Measurements from ENCODE around the gene WNT5A. TPM values are rescaled to one million over a fixed set of nuclear protein-coding genes. Genes with fewer than 3 reads are reported as not detected.
"Not testable (repeated sequence)": the region's sequence is repeated elsewhere in the genome, so short reads cannot be mapped to it uniquely, and the experiment has no call there.

Gene WNT5A
- total RNA-seq, 1 donor from 2014 or later, result 0.07 TPM

DNA sequence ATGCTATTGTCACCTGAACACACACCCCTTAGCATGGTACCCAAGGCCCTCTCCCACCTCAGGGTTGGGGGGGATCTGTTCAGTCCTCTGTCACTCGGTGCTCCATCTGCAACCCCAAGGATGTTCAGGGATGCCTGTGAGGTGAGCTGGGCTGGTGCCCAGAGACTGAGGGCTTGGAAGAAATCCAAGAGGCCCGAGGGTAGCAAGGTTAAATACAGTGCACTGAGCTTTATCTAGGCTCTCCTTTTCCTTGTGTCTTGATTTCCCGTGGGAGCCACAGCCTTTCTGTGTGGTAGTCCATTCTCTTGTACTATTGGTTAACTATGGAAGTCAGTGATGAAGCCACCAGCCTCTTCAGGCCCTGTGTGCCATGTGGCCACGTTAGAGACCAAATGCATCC is 18.7 kb upstream of the WNT5A start:
- DNase-seq (ENCODE audit: low read depth, low spot score), result no peak

- not testable (repeated sequence) for DNase-seq (ENCODE audit: low read depth, low spot score)
Observed at GRCh38 chr3:55505102-55505501, 18.0 kb upstream of the WNT5A start.

DNA sequence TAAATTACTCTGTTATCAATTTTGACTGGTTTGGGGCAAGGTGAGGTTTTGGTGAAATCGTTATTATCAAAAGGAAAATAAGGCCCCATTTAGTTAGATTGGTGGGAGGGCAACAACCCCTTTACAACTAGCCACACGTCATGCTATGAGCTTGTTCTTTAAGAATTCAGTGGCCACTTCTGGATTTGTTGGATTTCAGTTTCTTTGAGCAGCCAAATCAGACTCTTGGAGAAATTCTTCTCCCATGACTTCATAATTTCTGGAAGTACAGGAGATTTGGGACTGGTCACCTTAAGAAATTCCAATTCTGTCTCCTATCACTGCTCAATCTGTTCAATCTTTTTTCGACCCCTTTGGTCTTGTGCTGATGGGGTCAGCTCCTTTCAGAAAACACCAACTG is 14.8 kb upstream of the WNT5A start:
- DNase-seq (ENCODE audit: low read depth, low spot score), result no peak

GRCh38 chr3:55500555-55501330 is 13.6 kb upstream of the WNT5A start:
- no peak for DNase-seq (ENCODE audit: low read depth, low spot score)

DNA sequence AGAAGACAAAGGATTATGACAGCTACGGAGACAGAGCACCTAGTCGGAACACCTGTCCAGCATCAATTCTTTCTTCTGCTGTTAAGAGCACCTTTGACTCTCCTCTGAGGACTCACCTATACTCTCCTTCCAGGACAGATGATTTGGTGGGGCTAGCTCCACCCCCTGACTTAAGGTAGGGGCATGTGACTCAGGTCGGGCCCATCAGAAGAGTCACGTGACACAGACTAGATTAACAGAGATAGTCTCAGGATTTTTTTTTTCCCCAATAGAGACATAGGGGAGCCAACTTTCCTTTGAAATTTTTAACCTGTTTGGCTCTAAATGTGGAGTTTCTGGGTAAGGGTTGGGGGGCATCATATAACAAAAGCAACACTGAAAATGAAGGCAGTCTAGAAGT is 11.4 kb upstream of the WNT5A start:
- no peak for DNase-seq (ENCODE audit: low read depth, low spot score)

DNA sequence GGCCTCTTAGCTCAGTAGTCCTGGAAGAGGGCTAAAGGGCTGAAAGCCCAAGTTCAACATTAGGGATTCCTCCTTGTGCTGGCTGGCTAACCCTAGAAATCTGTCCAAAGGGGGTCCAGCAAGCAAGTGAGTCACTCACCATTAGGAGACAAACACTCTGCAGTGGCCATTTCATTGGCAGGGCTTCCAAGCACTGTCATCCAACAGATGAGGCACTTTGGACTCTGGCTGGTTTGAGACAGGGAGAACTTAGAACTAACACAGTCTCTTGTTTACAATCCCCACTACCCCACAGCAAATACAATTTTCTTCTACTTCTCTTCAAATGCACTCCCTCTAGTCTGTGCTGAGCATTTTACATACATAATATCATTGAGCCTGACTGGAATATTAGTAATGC is 10.1 kb upstream of the WNT5A start:
- no peak for DNase-seq (ENCODE audit: low read depth, low spot score)

DNA sequence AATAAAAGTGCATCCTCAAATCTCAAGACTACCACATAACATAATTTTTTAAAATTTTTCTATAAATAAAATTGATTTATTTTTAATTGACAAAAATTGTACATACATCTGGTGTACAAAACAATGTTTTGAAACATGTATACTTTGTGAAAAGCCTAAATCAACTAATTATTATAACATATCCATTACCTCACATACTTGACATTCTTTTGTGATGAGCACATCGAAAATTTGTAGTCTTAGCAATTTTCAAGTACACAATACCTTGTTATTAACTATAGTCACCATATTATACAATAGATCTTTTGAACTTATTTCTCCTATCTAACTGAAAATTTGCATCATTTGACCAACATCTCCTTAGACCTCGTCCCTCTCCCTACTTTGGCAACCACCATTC is 7.9 kb upstream of the WNT5A start:
- no peak for DNase-seq (ENCODE audit: low read depth, low spot score)

GRCh38 chr3:55492976-55493375 is 5.9 kb upstream of the WNT5A start:
- no peak for DNase-seq (ENCODE audit: low read depth, low spot score)

DNA sequence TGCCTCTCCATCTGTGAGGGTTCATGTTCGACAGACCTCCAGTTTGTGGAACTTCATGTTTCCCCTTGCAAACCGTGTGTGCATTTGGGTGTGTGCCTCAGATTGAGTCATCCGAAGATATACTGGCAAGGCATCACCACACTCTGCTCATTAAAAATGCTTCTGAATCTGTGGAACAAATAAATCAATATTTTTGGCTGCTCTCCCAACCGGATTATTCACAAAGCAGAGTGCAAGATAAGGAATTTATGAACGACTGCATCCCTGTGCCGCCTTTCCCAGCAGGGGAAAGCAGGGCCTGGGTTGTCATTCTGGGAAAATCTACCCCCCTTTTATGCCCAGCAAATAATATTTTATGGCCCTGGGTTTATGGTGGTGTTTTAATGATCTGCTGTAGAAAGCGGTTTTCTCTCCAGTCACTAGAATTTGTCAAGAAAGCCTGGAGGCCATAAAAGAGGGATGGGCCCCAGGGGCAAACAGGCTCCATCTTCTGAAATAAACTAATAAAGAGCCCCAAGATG is 4.2 kb upstream of the WNT5A start:
- DNase-seq (ENCODE audit: low read depth, low spot score), result no peak

DNA sequence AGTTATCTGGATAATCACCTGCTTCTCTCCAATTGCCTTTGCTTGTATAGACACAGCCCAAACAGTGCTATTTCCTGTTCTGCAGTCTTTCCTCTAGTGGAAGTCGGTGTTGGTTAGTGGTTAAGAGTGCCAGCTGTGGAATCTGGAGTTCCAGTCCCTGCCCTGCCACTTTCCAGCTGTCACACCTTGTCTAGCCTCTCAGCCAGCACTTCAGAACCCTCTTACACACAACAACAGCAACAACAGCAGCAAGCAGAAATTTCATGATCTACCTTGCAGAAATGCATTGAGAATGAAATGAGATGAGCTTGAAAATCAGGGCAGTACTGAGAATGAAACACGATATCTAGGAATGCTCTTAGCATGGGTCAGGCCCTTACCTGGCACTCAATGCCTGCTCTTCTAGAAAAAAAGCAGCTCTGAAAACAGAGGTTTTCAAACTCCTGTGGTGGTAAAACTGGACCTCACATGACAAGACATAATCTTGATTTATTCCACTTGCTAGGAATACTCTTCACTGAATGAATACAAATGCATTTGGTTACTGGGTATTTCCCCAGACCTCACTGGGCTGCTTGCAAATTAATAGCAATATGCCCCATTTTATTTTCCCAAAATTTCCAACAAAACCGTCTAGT is 3.3 kb upstream of the WNT5A start:
- no peak for DNase-seq (ENCODE audit: low read depth, low spot score)

GRCh38 chr3:55489798-55490132 is 2.7 kb upstream of the WNT5A start:
- no peak for DNase-seq (ENCODE audit: low read depth, low spot score)

DNA sequence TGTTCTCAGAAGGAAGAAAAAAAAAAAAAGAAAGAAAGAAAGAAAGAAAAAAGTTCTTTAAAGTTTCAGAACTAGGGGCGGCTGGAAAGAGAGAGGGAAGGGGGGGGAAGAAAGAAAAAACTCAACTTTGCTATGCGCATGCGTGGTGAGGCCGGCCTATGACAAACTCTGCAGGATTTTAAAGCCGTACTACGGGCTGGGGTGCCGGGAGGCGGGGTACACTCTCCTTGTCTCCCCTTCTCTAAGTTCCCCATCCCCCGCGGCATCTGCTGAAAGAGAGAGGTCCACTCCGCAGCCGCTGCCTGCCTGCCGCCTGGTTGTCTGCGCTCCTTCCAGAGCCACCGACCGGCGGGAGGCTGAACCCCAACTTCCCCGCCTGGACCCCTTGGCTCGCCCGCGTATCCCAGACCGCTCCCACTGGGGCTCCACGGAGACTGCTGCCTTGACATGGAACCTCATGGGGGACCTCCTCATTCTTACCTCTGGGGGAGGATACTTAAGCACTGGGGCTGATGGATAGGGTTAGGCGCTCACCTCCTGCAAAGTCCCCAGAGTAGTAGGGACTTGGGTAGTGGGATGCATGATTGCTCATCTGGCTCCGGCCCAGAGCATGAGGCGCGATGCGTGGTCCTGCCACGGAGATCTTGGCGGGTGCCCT is 1.4 kb upstream of the WNT5A start:
- DNase-seq (ENCODE audit: low read depth, low spot score), result no peak

- no peak for DNase-seq (ENCODE audit: low read depth, low spot score)
Observed at GRCh38 chr3:55487381-55488241, 505 bp upstream of the WNT5A start.

DNA sequence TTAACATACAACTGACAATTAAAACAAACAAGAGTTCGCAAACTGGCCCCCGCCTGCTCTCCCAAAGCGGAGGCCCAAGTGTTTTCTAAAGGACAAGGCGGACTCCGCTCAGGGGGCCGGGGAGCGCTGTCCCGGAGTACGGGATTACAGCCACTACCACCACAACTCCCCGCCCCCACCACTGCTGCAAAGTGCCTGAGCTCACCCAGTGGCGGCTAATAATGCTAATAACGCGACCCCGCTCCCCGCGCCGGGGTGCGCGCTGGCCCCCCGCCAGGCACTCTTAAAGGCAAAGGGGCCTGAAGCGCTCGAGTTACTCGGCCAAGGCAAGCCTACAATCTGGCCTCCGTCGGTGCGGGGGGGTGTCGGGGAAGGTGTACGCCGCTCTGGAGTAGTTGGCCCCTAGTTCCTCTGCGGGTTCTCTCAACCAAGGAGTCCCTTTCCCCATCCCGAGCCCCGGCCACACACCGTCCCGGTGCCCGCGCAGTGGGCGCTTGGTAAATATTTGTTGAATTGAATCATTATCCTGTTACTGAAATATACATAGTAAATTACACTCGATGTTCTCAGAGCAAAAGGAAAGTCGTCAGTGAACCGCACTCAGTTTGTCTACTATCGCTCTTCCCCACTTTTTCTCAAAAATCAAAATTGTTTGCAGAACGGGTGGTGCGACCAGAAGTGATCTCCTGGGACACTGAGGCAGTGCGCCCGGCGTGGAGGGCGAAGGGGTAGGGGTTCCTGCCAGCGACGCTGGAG is 827 bp downstream of the WNT5A start:
- DNase-seq (ENCODE audit: low read depth, low spot score), result no peak

DNA sequence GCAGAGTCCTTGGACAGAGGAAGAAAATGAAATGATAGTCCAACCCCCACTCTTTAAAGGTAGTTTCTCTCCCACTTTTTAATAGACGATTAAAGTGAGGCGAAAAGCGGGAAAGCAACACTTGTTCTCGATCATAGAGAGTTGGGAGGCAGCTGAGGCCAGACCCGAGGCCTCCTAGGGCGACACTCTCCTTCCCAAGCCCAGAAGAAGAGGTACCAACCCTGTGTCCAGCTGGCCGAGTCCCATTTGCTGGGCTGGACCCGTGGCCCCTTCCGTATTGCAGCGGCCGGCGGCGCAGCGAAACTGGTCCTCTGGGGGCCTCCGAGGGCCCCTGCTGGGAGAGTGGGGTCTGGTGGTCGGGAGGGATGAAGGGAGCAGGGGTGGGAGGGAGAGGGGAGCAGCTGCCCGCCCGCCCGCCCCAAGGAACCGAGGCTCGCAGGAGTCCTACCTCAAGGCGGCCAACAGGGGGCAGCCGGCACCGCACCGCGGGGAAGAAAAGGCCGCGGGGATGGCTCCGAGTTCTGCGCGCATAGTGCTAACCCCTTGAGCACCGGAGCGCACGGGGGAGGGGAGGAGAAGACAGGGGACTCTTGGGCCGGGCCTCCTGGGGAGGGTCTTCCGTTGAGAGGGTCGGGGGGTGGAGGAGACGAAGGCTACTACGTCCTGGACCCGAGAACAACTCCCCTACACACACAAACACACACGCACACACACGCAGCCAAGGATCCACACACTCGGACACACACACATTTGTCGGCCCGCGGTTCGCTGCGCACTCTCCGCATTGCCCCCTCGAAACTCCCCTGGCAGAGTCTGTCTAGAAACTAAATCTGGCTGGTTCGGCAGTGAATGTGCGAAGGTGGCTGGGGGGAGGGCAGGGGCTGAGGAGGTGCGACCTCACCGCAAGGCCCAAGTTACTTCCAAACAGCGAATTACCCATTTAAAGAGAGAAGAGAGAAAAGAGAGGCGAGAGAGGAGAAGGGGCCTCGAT is 2.0 kb downstream of the WNT5A start:
- DNase-seq (ENCODE audit: low read depth, low spot score), result no peak

DNA sequence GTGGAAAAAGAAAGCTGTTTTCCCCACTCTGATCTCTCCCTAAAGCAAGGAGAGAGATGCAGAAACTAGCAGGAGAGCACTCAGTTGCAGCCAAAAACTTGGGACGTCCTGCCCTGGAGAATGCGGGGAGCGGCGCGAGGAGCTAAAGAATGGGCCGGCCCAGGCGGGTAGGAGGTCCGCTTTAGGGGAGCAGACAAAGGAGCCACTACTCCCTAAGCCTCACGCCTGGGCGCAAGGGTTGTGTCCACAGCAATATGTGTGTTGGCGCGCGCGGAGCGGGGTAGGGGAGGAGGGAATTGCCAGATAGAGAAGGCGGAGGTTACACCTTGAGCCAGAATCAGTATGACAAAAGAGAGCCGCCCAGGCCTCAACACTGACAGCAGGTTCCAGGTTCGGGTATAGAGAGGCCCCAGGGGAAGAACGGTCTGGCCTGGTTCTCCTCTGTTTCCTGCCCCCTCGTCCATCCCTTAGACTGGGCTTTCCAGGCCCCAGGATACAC is 2.9 kb downstream of the WNT5A start:
- DNase-seq (ENCODE audit: low read depth, low spot score), result no peak

- no peak for DNase-seq (ENCODE audit: low read depth, low spot score)
Observed at GRCh38 chr3:55483196-55484095, 3.7 kb downstream of the WNT5A start.

DNA sequence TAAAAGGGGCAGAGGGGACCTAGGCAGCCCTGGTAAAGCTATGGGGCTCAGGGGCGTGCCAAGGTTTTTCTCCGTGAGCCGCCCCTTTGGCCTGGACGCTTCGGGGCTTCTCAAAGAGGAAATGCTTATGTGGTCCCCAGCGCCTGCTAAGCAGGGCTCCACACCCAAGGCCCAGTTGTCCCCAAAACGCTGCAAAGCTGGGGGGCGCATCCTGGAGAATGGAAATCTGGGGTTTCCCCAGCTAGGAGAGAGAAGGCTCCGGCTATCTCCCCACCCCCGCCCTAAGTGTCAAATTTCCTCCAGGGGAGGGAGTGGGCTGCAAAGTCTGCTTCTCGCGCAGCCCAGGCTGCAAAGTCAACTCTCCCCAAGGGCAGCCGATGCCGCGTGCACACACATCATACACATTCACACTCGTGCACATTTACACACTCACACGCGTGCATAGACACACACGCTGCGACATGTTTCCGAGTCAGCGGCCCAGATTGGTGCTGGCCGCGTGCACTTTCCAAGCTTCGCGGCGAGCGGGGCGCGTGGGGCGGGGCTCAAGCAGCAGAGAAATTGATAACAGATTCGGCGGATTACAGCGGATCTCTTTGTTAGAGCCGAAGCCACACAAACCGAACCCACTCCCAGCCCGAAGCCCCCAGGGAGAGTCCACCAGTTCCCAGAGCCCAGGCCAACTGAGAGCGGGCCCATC is 4.5 kb downstream of the WNT5A start:
- no peak for DNase-seq (ENCODE audit: low read depth, low spot score)
